ENCODE data around the gene EED. TPM values are rescaled to one million over a fixed set of nuclear protein-coding genes. Genes with fewer than 3 reads are reported as not detected.

The EED gene
- polyA plus RNA-seq, 1 donor (not counting 4 experiments of a cell fraction or from before 2014, with no cell fraction given): 28.5 TPM

DNA sequence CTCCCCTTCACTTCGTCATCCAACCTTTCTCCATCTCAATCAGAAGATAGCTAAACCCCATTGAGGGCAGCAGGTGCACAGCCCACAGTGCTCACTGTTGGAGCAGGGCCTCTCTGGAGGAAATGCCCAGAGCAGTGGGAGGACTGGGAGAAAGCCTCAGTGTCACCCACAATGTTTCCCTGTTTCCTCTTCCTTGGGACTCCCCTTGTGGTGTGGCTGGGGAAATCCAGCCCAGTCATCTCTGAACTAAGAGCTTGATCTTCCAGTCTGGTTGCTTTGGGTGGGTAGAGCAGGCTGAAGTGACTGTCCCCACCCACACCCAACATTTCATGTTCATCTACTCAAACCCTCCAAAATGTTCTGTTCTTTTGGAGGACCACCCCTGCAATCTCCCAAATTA, 29.8 kb upstream of the EED start:
- Histone ChIP-seq H3K4me1 (ENCODE audit: control insufficient read depth, extremely low read depth, insufficient read depth, low read length) (peaks cover 7% of the 10 kb centered on the region), H3K4me3 (ENCODE audit: control insufficient read depth in 2 of 3, extremely low read depth in 1 of 3, insufficient read depth in 2 of 3, low read depth in 1 of 3, low read length in 3 of 3) (no peak overlapping the region), H3K36me3 (ENCODE audit: control insufficient read depth in 2 of 2, extremely low read depth in 1 of 2, insufficient read depth in 2 of 2, low read length in 2 of 2) (no peaks in the 10 kb centered on the region), H3K9me1 (ENCODE audit: control insufficient read depth, extremely low read depth, insufficient read depth, low read length) (no peaks in the 10 kb centered on the region), H3K27ac (ENCODE audit: control insufficient read depth, insufficient read depth, low read length) (no peak overlapping the region), H4K20me1 (ENCODE audit: control insufficient read depth, extremely low read depth, insufficient read depth, low read length) (no peaks in the 10 kb centered on the region), H3K79me2 (ENCODE audit: control insufficient read depth, insufficient read depth, low read length) (no peaks in the 10 kb centered on the region), H2AFZ (ENCODE audit: control insufficient read depth, low read length) (no peak overlapping the region), H3K9ac (ENCODE audit: control insufficient read depth, extremely low read depth, insufficient read depth, low read length) (no peak overlapping the region), H3K27me3 (ENCODE audit: control insufficient read depth, extremely low read depth, insufficient read depth, low read length) (no peaks in the 10 kb centered on the region), H3K9me3 (ENCODE audit: control insufficient read depth, low read depth, low read length) (no peaks in the 10 kb centered on the region), H3K4me2 (ENCODE audit: control insufficient read depth, extremely low read depth, insufficient read depth, low read depth, low read length) (no peak overlapping the region)
- FAIRE-seq (no peak), DNase-seq (ENCODE audit: low read depth, low spot score) (no peak)
- TF ChIP-seq EZH2 (IDR thresholded peaks at IDR 0.05; ENCODE audit: low read length): no peak
- TF ChIP-seq, protein P1, sequence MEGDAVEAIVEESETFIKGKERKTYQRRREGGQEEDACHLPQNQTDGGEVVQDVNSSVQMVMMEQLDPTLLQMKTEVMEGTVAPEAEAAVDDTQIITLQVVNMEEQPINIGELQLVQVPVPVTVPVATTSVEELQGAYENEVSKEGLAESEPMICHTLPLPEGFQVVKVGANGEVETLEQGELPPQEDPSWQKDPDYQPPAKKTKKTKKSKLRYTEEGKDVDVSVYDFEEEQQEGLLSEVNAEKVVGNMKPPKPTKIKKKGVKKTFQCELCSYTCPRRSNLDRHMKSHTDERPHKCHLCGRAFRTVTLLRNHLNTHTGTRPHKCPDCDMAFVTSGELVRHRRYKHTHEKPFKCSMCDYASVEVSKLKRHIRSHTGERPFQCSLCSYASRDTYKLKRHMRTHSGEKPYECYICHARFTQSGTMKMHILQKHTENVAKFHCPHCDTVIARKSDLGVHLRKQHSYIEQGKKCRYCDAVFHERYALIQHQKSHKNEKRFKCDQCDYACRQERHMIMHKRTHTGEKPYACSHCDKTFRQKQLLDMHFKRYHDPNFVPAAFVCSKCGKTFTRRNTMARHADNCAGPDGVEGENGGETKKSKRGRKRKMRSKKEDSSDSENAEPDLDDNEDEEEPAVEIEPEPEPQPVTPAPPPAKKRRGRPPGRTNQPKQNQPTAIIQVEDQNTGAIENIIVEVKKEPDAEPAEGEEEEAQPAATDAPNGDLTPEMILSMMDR (optimal IDR thresholded peaks at IDR 0.05 in 1 of 3, IDR thresholded peaks at IDR 0.05 in 1 of 3, conservative IDR thresholded peaks at IDR 0.05 in 1 of 3; ENCODE audit: extremely low read depth in 1 of 3, insufficient read depth in 2 of 3, low read length in 3 of 3): peak; percentile 23 to 45 (median 27)
- dilution Hi-C loops (cut with MboI; ENCODE audit: extremely low pct_ligation_motif_present, low sequenced_read_pairs): loop anchor here (25.0 kb wide), 1 partner anchor 177 kb away; no protein-coding TSS in a partner anchor

DNA sequence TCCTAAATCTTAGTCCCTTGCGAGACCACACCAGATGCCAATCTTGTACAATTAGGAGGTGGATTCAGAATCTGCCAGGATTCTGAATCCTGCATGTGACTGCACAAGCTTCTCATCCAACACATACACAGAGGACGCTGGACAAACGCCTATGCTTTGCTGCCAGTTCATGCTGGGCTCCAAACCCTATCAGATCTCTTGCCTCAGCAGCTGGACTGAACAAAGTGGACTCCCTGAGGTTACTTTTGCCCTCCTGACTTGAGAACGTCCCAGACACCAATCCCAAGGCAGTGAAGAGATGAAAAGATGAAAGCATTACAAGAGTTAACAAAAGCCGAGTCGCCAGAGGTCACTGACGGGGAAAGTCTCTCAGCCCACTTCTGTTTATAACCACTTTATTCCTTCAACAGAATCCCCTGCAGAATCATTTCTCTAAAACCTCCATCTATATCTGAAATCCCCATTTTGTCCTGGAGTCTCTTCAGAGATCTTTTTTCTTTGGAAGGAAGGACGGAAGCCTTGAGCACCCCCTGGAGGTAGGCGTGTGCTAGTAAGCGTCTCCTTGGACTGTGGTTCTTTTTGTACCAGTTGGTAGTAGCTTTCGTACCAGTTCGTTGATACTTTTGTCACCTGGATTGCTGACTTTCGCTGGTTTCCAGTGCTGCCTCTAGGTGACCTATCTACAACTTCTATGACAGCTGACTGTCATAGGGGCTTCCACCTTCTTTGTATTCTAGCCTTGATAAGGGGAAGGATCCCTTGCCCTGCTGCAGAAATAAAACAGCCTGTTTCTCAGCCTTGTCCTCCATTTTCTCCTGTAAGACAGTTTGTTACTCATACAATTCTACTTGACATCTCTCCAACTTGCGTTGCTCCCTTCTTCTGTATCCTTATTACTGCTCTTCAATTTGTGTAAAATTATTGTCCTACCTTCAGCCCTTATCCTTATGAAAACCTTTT, 26.1 kb upstream of the EED start:
- Histone ChIP-seq H3K4me1 (ENCODE audit: control insufficient read depth, extremely low read depth, insufficient read depth, low read length) (peaks cover 2% of the 10 kb centered on the region), H3K4me2 (ENCODE audit: control insufficient read depth, extremely low read depth, insufficient read depth, low read depth, low read length) (peak overlapping the region; percentile 62), H3K27me3 (ENCODE audit: control insufficient read depth, extremely low read depth, insufficient read depth, low read length) (no peaks in the 10 kb centered on the region), H2AFZ (ENCODE audit: control insufficient read depth, low read length) (peak overlapping the region; percentile 81), H3K9me3 (ENCODE audit: control insufficient read depth, low read depth, low read length) (no peaks in the 10 kb centered on the region), H3K9ac (ENCODE audit: control insufficient read depth, extremely low read depth, insufficient read depth, low read length) (no peak overlapping the region), H3K79me2 (ENCODE audit: control insufficient read depth, insufficient read depth, low read length) (no peaks in the 10 kb centered on the region), H3K4me3 (ENCODE audit: control insufficient read depth in 2 of 3, extremely low read depth in 1 of 3, insufficient read depth in 2 of 3, low read depth in 1 of 3, low read length in 3 of 3) (peak overlapping the region in 1 of 3 experiments; percentile 8), H3K27ac (ENCODE audit: control insufficient read depth, insufficient read depth, low read length) (no peak overlapping the region), H3K9me1 (ENCODE audit: control insufficient read depth, extremely low read depth, insufficient read depth, low read length) (no peaks in the 10 kb centered on the region), H3K36me3 (ENCODE audit: control insufficient read depth in 2 of 2, extremely low read depth in 1 of 2, insufficient read depth in 2 of 2, low read length in 2 of 2) (no peaks in the 10 kb centered on the region), H4K20me1 (ENCODE audit: control insufficient read depth, extremely low read depth, insufficient read depth, low read length) (no peaks in the 10 kb centered on the region)
- DNase-seq (ENCODE audit: low read depth, low spot score) (no peak), FAIRE-seq (peak; percentile 91)
- dilution Hi-C loops (cut with MboI; ENCODE audit: extremely low pct_ligation_motif_present, low sequenced_read_pairs): loop anchor here (25.0 kb wide), 1 partner anchor 181 kb away; no protein-coding TSS in a partner anchor
- TF ChIP-seq, protein P1 (optimal IDR thresholded peaks at IDR 0.05 in 1 of 3, IDR thresholded peaks at IDR 0.05 in 1 of 3, conservative IDR thresholded peaks at IDR 0.05 in 1 of 3; ENCODE audit: extremely low read depth in 1 of 3, insufficient read depth in 2 of 3, low read length in 3 of 3): peak; percentile 83 to 94 (median 89)
- no peak for TF ChIP-seq EZH2 (IDR thresholded peaks at IDR 0.05; ENCODE audit: low read length)
